M059J (cell line): ENCODE data around the gene MTCL1. TPM values are rescaled to one million over a fixed set of nuclear protein-coding genes. Genes with fewer than 3 reads are reported as not detected.
A peak's percentile ranks its signal among the peaks of the same experiment; 100 is the strongest.

Experiments used
- DNase-seq: peaks from one replicate; pipeline ENCODE4 v3.0.0-alpha.2; 2012; ENCODE audit warnings: low read depth
- total RNA-seq: library from RNA; depleted of rRNA; stranded (reverse); fragments of >200 nt; shearing (Covaris generic); gene quantifications from 2 replicates; pipeline ENCODE4 v1.2.3, GENCODE V29; 2014

The MTCL1 gene
- total RNA-seq, 1 experiment from 2014 or later, result 28.2 TPM

DNA sequence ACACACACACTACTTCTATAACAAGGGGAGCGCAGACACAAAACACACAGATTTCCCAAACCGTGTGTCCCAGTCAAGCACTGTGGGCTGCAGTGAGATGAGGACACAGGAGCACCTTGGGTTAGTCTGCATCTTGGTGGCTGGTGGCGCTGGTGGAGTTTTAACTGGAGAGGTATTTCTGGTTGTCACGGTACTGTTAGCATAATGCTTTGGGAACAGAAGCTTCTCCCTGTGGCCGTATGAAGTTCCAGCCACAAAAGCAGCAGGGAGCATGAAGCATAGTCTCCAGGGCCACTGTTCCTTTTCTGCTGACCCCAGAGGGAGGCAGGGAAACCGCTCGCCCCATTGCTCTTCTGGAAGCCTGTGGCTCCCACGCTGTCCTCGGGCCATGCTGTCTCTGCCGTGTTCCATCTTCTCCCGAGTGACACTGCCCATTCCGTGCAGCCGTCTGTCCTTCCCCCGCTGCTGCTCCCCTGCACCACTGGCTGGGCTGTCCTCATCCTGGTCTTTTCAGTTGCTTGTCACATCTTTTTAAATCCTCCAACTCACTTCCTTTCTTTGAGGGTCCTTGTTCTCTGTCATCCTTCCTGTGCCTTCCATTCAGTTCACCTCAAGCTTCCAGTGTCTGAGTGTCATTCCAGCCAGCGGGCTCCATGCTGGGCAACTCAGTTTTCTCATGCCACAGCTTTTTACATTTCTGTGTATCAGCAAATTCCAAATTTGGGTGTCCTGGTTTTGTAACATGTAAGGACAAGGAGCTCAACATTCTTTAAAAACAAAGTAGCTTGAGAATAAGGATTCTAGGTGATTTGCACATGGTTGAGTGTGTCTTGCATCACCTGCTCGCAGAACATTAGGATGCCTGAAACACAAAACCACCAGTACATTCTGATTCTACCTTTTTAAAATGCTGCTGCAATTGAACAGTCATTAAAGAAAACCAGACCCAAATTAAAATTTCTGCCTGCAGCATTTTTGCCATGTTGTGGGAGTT is 125.0 kb downstream of the MTCL1 start:
- DNase-seq, result no peak

DNA sequence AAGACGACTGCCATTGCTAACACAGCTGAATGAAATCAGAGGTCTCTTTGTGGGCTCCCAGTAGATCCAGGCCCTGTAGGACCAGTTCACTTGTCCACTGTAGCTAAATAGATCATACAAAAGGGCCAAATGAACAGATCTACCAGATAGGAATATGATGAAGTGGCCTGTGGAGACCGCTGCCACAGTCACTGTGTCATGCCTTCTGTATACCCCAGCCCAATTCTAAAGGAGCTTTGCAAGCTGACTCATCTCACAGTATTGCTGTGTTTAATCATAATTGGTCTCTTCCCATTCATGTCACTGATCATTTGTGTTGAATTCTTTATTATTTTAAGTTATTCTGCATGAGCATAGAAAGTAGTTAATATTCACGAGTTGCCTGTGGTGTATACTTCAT is 125.8 kb downstream of the MTCL1 start:
- DNase-seq, result no peak

DNA sequence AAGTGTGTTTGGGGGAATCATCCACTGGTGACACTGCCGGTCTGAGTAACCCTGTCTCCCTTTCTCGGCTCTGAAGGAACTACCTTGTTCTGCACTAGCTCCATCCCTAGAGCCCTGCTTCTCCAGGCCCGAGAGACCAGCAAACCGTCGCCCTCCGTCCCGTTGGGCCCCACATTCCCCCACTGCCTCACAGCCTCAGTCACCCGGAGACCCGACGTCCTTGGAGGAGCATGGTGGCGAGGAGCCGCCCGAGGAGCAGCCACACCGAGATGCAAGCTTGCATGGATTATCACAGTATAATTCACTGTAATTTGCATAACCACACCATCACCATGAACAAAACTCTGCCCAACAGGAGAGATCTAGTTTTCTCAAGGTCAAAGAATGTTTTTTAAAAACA is 126.2 kb downstream of the MTCL1 start:
- DNase-seq, result no peak

DNA sequence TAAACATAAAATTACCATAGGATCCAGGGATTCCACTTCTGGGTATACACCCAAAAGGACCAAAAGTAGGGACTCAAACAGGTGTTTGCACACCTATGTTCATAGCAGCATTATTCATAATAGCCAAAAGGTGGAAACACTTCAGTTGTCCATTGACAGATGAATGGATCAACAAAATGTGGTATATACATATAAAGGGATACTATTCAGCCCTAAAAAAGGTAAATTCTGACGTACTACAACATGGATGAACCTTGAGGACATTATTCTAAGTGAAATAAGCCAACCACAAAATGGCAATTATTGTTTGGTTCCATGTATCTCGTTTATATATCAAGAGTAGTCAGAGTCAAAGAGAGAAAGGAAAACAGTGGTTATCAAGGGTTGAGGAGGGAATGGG is 128.1 kb downstream of the MTCL1 start:
- DNase-seq, result no peak

DNA sequence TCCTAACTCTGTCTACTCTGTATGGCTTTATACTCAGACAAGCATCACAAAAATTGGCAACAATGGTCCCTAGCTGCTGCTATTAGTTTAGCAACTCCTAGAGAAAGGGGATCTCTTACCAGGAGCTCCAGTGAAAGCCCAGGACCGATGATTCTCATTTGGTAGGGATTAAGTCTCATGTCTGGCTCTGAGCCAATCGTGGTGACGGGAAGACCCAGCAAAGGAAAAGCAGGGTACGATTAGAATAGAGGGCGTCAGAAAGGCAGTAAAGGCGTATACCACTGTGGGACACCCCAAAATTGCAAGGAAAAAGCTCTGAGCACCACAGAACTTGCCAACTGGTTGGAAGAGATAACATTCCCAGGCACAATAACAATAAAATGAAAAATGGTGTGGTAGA is 129.5 kb downstream of the MTCL1 start:
- DNase-seq, result no peak

DNA sequence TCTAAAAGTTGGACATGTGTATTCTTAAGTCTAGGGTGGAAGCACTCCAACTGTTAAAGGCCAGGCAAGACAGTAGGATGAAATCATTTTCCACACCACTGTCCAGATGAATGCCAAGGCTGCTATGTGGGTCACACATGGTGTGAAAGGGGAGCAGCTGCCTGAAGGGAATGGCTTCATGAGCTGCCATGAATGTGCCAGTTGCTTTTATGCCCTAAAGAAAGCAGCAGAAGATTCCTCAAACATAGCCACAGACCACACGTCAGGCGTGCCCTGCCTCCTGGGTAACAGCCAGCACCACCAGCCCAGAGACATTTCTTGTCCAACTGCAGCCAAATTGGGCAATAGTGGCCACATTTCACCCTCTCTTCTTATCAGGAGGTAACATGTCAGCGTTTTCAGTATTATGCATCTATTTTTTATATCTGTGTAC is 130.2 kb downstream of the MTCL1 start:
- peak; percentile 87 for DNase-seq

DNA sequence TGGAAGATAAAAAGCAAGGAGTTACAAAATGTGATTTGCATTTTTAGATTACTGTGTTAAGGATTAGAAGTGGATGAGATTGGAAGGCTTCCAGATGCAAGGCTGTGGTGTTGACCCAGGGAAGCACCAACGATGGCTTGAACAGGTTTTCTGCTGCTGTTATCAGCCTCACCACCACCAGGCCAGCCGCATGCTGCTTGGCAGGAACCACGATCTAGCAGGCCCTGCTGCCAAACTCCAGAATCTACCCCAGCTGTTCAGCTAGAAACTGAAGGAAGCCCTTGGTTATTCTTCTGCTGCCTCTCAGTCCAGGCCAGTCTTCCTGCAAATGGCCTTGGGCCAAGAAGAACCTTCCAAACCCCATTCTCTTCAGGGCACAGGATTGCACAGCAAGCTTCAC is 133.9 kb downstream of the MTCL1 start:
- peak; percentile 18 for DNase-seq

DNA sequence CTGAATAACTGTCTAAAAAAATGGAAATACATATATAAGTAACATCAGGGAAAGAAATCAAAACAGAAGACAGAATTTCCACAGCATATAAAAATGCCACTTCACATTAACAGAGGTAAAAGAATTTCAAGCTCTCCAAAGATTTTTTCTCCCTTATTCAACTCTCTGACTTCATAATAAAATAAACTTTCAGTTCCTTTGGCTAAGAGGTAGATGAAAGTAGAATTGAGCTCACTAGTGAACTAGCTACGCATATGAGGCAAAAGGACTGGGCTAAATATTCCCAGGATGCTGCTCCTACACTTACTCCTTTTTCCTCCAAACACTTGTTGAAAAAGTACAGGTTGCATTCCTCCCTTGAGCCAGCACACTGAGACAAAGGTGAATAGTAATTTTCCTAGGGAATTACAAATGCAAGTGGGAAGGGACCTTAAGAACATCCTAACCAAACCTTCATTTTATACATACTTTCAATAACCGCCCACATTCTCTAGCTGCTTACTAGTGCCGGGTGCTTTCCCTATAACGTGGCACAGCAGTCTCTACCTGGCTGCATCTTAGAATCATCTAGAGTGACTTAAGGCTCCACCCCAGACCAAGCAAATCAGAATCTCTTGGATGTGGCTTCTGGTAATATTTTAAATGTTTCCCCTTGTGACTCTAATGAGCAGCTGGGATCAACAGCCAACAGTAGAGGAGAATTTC is 136.6 kb downstream of the MTCL1 start:
- DNase-seq, result peak; percentile 27

DNA sequence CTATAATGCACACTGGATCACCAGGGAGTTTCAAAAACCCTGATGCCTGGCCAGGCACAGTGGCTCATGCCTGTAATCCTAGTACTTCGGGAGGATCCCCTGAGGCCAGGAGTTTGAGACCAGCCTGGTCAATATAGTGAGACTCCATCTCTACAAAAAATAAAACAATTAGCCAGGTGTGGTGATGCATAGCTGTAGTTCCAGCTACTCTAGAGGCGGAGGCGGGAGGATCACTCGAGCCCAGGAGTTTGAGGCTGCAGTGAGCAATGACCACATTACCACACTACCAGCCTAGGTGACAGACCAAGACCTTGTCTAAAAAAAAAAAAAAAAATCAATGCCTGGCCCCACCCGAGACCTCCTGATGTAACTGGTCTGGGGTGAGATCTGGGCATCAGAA is 137.2 kb downstream of the MTCL1 start:
- DNase-seq, result no peak

DNA sequence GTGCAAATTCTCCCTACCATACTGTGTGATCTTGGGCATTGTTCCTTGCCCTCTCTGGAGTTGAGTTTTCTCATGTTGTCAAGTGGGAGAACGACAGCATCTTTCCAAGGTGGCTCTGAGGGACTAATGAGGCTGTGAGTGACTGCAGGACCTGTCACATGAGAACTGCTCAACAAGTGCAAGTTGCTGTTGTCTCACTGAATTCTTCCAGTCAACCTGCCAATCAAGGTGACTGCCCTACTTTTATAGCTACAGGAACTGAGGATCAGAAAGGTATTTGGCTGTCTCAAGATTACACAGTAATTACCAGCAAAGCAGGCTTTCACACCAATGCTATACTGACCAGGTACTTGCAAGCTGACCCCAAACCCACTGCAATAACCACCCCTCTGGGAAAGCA is 137.6 kb downstream of the MTCL1 start:
- no peak for DNase-seq

DNA sequence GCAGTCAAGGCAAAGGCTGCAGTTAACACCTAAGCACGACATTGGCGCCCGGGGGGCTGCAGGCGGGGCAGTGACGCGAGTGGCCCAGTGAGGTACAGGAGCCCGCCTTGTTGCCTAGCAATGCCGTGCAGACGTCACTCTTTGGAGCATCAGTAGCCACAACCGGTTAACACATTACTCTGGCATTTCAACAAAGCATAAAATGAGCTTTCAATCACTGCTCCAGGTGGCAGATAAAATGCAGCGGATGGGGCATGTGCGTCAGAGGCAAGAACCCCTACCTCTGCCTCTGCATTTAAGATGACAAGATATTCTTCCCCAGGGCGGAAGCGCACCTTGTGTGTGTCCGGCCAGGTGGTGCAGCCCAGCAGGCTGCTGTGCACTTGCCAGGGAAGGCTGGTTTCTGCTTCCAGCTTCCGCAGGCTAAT is 139.4 kb downstream of the MTCL1 start:
- no peak for DNase-seq

DNA sequence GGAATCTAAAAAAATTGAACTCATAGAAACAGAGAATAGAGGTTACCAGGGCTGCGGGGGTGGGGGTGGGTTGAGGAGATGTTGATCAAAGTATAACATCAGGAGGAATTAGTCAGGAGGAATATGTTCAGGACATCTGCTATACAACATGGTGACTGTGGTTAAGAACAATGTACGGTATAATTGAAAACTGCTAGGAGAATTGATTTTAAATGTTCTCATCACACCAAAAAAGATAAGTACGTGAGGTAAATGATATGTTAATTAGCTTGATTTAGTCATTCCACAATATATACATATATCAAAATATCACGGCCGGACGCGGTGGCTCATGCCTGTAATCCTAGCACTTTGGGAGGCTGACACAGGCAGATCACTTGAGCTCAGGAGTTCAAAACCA is 140.2 kb downstream of the MTCL1 start:
- DNase-seq, result no peak

DNA sequence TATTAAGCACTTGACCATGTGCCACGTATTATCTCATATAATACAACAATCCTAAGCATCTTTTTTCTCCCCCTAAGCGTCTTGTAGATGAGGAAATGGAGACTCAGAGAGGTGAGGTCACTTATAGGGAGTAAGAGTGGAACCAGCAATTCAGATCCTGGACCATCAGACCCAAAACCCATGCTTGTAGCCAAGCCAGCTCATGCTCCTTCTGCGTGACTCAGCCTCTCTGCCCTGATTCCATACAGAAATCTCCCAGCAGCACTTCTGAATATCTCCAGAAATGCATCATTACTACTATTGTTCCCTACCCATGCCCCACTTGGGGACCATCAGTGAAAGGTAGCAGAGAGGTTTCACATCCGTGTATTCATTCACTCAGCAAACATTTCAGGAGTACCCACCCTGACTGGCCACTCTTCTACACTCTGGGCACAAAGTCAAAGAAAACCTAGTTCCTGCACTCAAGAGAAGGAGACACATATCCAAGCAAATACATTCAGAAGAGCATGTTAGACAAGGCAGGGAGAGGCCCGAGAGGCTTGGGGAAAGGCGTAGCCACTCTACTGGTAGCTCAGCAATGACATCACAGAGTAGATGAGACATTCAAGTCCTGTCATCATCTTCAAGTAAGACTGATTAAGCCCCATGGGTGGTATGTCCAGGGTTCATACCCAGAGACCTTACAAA is 141.9 kb downstream of the MTCL1 start:
- DNase-seq, result no peak

DNA sequence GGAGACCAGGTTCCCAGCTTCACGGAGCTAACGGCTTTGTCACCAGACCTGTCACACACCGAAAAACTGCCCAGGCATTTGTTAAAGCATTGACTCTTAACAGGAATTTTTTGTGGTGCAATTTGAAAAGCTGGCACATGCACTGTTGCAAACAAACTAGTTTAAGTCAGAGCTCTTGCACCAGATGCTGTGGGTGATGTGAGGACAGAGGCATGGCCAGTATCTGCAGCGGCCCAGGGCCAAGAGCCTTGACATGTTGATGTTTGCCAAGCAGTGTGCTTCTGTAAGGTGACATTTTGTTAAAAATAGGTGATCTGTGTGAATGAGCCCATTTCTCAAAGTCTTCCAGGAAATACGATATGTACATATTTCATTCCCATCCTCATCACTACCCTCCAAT is 142.5 kb downstream of the MTCL1 start:
- no peak for DNase-seq

DNA sequence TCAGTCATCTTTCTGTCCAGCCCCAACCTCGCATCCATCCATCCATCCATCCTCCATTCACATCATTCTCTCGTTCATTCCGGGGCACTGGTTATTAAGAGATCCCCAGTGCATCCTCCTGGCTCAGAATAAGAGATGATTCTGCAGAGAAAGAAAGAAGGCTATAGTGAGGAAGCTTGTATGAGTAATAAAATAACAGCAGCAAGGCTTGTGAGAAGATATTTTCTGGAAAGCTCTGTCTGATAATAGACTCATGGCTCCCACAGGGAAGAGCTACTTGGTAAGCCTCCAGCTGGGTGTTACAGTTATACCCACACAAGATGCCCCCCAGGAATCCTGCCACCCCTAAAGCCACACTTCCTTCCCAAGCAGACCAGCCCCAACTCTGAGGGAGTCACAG is 143.2 kb downstream of the MTCL1 start:
- DNase-seq, result no peak

DNA sequence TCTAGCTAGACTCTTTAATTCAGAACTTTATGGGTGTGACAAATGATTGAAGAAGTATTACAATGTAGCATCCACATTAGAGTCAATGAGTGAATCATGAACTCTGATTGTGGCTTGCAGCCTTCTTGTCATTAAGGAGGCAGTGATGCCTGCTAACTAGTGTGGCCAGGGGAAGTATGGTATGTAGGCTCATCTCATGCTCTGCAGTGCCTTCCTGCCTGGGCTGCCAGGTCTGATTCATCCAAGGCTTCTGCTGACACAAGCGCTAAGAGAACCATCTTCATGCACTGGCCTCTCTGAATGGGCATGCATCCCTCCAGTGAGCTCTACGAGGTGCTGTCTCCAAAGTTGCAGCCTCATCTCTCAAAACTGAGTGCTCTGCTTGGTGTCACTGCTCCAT is 144.3 kb downstream of the MTCL1 start:
- peak; percentile 51 for DNase-seq

DNA sequence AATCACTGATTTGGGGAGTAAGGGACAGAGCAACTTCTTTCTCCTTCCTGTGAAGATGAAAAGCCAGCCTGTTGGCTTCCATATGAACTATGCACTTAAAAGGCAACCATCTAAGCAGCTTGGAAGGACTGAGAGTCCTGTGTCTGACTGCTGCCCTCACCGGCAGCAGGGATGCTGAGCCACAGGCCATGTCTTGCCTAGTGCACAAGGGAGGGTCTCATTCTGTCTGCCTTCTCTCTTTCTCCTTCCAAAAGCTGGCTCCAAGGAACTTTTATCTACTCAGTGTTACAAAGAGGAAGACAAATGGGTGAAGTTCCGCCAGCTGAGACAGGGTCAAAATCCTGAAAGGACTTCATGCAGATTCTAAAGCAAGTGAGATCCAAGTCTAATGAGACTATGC is 146.3 kb downstream of the MTCL1 start:
- DNase-seq, result no peak

DNA sequence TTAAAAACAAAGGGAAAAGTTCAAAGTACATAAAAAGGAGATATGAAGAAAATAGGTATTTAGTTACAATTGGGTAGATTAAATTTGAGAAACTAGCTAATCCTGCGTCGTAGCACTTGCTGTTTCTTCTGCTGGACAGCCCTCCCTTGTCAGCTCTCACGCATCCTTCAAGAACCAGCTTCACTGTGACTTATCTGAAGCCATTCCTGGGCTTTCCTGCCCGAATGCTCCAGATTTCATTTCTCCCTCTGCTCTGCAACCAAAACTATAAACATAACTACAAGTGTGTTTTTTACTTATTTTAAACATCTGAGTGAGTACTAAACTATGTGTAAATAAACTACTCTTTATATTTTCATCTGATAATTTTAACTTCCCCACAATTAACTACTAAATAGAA is 149.2 kb downstream of the MTCL1 start:
- no peak for DNase-seq

DNA sequence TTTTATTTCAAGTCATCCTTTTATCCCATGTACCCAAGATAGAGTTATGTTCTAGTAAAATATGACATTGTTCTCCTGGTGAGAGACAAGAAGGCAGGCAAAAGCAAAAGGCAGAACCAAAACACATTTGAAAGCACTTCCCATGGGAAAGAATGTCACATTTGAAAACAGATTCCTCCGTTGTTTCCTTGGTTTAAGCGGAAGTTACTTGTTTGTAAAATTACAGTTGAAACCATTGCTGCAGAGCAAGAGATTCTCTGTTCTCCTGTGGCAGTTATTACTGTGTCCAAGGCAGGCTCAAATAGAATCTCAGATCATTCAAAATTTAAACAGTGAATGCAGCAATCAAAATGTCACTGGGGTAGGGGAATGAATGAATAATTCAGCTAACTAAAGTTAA is 149.6 kb downstream of the MTCL1 start:
- no peak for DNase-seq

DNA sequence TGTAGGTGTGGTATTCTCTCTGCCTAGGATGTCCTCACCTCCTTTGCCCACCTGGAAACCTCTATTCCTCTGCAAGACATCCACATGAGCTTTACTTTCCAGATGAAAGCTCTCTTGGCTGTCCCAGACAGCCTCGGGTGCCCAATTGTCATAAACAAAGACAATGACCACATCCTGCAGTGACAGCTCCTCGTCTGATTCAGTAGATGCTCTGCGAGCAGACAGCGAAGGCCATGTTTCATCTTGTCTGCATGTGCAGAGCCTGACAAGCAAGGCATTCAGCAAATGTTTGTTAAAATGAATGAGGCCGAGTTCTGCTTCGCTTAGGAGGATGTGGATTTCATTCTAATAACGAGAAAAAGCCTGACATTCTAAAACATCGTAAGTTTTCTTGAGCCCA is 150.9 kb downstream of the MTCL1 start:
- DNase-seq, result no peak

DNA sequence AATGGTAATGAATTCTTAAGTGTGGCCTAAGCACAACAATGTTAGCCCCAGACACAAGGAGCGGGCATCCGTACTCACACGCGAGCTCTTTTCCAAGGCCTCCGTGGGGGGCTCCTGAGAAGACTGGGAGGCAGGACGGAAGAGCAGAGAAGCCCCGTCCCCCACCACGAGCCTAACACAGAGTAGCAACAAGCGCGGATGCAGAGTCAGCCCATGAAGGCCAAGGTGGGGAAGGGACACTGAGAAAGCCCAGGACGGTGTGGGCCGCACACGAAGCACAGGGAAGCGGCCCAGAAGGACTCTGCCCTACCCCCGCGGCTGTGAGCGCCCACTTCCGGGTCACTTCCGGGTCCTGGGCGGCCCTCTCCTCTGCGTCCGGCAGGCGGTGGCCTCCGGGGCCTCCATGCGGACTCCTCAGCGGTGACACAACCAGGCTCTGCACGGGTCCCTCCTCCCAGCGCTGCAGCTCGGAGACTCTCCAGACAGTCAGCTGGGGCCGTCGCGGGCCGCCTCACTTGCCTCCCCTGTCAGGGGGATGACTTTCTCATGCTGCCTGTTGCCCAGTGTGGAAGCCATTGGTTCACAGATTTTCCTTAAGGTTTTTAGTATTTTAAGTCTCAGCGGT is 151.5 kb downstream of the MTCL1 start:
- no peak for DNase-seq

DNA sequence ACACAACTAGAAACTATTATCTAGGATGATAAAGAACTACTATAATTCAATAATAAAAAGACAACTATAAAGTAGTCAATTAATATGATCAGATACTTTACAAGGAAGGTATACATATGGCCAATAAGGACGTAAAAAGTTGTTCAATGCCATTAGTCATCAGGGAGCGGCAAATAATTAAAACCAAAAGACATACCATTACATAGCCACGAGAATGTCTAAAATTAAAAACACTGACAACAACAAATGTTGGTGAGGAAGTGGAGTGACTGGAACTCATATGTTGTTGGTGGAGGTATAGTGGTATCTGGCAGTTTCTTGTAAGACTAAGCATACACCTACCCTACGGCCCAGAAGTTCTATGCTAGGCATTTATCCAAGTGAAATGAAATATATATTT is 152.4 kb downstream of the MTCL1 start:
- no peak for DNase-seq
